Left lung (tissue), 10 donors: ENCODE results near the gene ATP1A2. TPM values are rescaled to one million over a fixed set of nuclear protein-coding genes. Genes with fewer than 3 reads are reported as not detected.
"Not testable (repeated sequence)": the region's sequence is repeated elsewhere in the genome, so short reads cannot be mapped to it uniquely, and the experiment has no call there.

ENCODE experiments used
- ATAC-seq: fragments of 200-7000 bp; cut with Tn5 transposase; one replicate; pipeline ENCODE4 v1.9.1; 2020; ENCODE audit warnings: moderate library complexity
- DNase-seq, 4 donors: peaks; one replicate each; pipeline ENCODE4 v3.0.0-alpha.2; 2013 to 2020
- H3K27ac ChIP-seq, 2 donors: fragments of 200-600 bp; sonication (generic) in 1 of 2; one replicate each; pipeline versions ENCODE4 v1.5.0 to v1.8.0; 2020 to 2021
- H3K27me3 ChIP-seq, 2 donors: fragments of 200-600 bp; sonication (generic) in 1 of 2; one replicate each; pipeline versions ENCODE4 v1.5.0 to v1.8.0; 2020 to 2021
- H3K36me3 ChIP-seq, 2 donors: fragments of 200-600 bp; sonication (generic) in 1 of 2; one replicate each; pipeline versions ENCODE4 v1.5.0 to v1.8.0; 2020 to 2021
- H3K4me1 ChIP-seq, 2 donors: fragments of 200-600 bp; one replicate each; pipeline ENCODE4 v1.8.0; 2021
- H3K4me3 ChIP-seq, 2 donors: fragments of 200-600 bp; sonication (generic) in 1 of 2; one replicate each; pipeline versions ENCODE4 v1.5.0 to v1.8.0; 2020 to 2021; ENCODE audit warnings: mild to moderate bottlenecking in 1 of 2
- H3K9me3 ChIP-seq, 2 donors: fragments of 200-600 bp; sonication (generic) in 1 of 2; one replicate each; pipeline versions ENCODE4 v1.5.0 to v1.8.0; 2020 to 2021
- CTCF ChIP-seq, 2 donors: fragments of 200-600 bp; sonication (generic) in 1 of 2; IDR thresholded peaks; one replicate each; pipeline versions ENCODE4 v1.5.0 to v1.8.0; 2021; ENCODE audit warnings: antibody characterized with exemption in 2 of 2
- intact Hi-C, 2 donors: fragments of 100-400 bp; cut with DNase I; formaldehyde crosslinking; loops; one replicate each; pipeline versions ENCODE4 v1.11.2 to v1.14.2; 2022
- polyA plus RNA-seq, 6 donors: library from polyadenylated mRNA; unstranded; fragments of 120-200 nt; gene quantifications; one replicate each; pipeline ENCODE4 v1.2.1, GENCODE V29; 2013; ENCODE audit not compliant: insufficient read length in 6 of 6
- total RNA-seq, 2 donors: library from RNA; stranded (reverse); fragmentation: NEBNext Ultra II Directional; extraction: Animal tissue kit (Norgen Biotek cat#: 25700); gene quantifications; one replicate each; pipeline ENCODE4 v1.2.1, GENCODE V29; 2021
- donor health status: DM: no; HTN: yes; CAD: no.
- donor health status: DM: no; HTN: no; CAD: no.

Gene ATP1A2
- total and polyA plus RNA-seq, 8 donors: 2.8 to 15.9 (median 10.4) TPM

GRCh38 chr1:160108888-160109662 is 6.5 kb upstream of the ATP1A2 start:
- H3K27ac ChIP-seq: no peak overlapping the region
- peaks cover 0 to 8% of the 10 kb centered on the region in 2 donors for H3K27me3 ChIP-seq
- no peak for DNase-seq
- TF ChIP-seq CTCF (IDR thresholded peaks at IDR 0.05): peak in 1 of 2 donors; percentile 37
- no peak overlapping the region for H3K4me3 ChIP-seq
- peak; percentile 62 for ATAC-seq
- H3K36me3 ChIP-seq: no peaks in the 10 kb centered on the region
- H3K9me3 ChIP-seq: no peaks in the 10 kb centered on the region
- no peaks in the 10 kb centered on the region for H3K4me1 ChIP-seq
- intact Hi-C loops: loop anchor here in 1 of 2 donors (10.0 kb wide), 1 partner anchor 86 kb away; the partner anchor contains the start of gene CASQ1

GRCh38 chr1:160109686-160110085 is 5.9 kb upstream of the ATP1A2 start:
- ATAC-seq: no peak
- H3K9me3 ChIP-seq: no peaks in the 10 kb centered on the region
- intact Hi-C loops: loop anchor here in 1 of 2 donors (10.0 kb wide), 1 partner anchor 85 kb away; the partner anchor contains the start of gene CASQ1
- no peak overlapping the region for H3K4me3 ChIP-seq
- no peak for TF ChIP-seq CTCF (IDR thresholded peaks at IDR 0.05)
- H3K4me1 ChIP-seq: no peaks in the 10 kb centered on the region
- no peak for DNase-seq
- no peak overlapping the region for H3K27ac ChIP-seq
- H3K27me3 ChIP-seq: peaks cover 0 to 8% of the 10 kb centered on the region in 2 donors
- no peaks in the 10 kb centered on the region for H3K36me3 ChIP-seq

- peaks cover 0 to 17% of the 10 kb centered on the region in 2 donors for H3K27me3 ChIP-seq
- DNase-seq, H3K36me3 ChIP-seq, intact Hi-C loops, ATAC-seq, H3K9me3 ChIP-seq, H3K4me1 ChIP-seq, H3K4me3 ChIP-seq, H3K27ac ChIP-seq: not testable (repeated sequence)
Observed at GRCh38 chr1:160111462-160111861, 4.1 kb upstream of the ATP1A2 start.

- Histone ChIP-seq H3K4me1 (no peaks in the 10 kb centered on the region), H3K27ac (no peak overlapping the region), H3K4me3 (no peak overlapping the region), H3K27me3 (peaks cover 0 to 21% of the 10 kb centered on the region in 2 donors), H3K9me3 (no peaks in the 10 kb centered on the region), H3K36me3 (no peaks in the 10 kb centered on the region)
- intact Hi-C loops: no loop called here
- no peak for ATAC-seq
- DNase-seq: no peak
- no peak for TF ChIP-seq CTCF (IDR thresholded peaks at IDR 0.05)
Observed at GRCh38 chr1:160112357-160112756, 3.2 kb upstream of the ATP1A2 start.

GRCh38 chr1:160113407-160113806 is 2.2 kb upstream of the ATP1A2 start:
- H3K27ac ChIP-seq: no peak overlapping the region
- intact Hi-C loops: no loop called here
- H3K27me3 ChIP-seq: peaks cover 0 to 27% of the 10 kb centered on the region in 2 donors
- no peaks in the 10 kb centered on the region for H3K9me3 ChIP-seq
- no peaks in the 10 kb centered on the region for H3K36me3 ChIP-seq
- no peak for TF ChIP-seq CTCF (IDR thresholded peaks at IDR 0.05)
- H3K4me1 ChIP-seq: peaks cover 0 to 3% of the 10 kb centered on the region in 2 donors
- H3K4me3 ChIP-seq: no peak overlapping the region
- ATAC-seq (no peak), DNase-seq (no peak)
